MV-4-11 (cell line): ENCODE results near the gene STAT1.

ENCODE experiments used
- DNase-seq: peaks from one replicate; lab custom pipeline; 2025; lab: John Stamatoyannopoulos, UW

The STAT1 gene

GRCh38 chr2:191031256-191031655 is 17.3 kb upstream of the STAT1 start:
- DNase-seq, result no peak

- peak; percentile 49 for DNase-seq
Observed at GRCh38 chr2:191030521-191031154, 16.7 kb upstream of the STAT1 start.

GRCh38 chr2:191029280-191029950 is 15.4 kb upstream of the STAT1 start:
- DNase-seq, result no peak

- DNase-seq, result no peak
Observed at GRCh38 chr2:191026377-191026776, 12.4 kb upstream of the STAT1 start.

GRCh38 chr2:191025135-191025534 is 11.2 kb upstream of the STAT1 start:
- DNase-seq, result no peak

GRCh38 chr2:191023235-191023679 is 9.3 kb upstream of the STAT1 start:
- DNase-seq, result no peak

GRCh38 chr2:191020742-191021381 is 6.9 kb upstream of the STAT1 start:
- DNase-seq, result peak; percentile 74

- peak; percentile 95 for DNase-seq
Observed at GRCh38 chr2:191020221-191020741, 6.3 kb upstream of the STAT1 start.

GRCh38 chr2:191019376-191019775 is 5.4 kb upstream of the STAT1 start:
- DNase-seq, result no peak

GRCh38 chr2:191018643-191019119 is 4.7 kb upstream of the STAT1 start:
- no peak for DNase-seq

GRCh38 chr2:191018048-191018447 is 4.1 kb upstream of the STAT1 start:
- DNase-seq, result no peak

- no peak for DNase-seq
Observed at GRCh38 chr2:191015831-191016230, 1.9 kb upstream of the STAT1 start.

GRCh38 chr2:191015239-191015638 is 1.3 kb upstream of the STAT1 start:
- no peak for DNase-seq

GRCh38 chr2:191014653-191015020 is 666 bp upstream of the STAT1 start:
- DNase-seq, result no peak

- DNase-seq, result no peak
Observed at GRCh38 chr2:191013682-191013931, 364 bp downstream of the STAT1 start.

GRCh38 chr2:191012845-191013681 is 908 bp downstream of the STAT1 start:
- peak; percentile 56 for DNase-seq

GRCh38 chr2:191012346-191012745 is 1.6 kb downstream of the STAT1 start:
- no peak for DNase-seq

- no peak for DNase-seq
Observed at GRCh38 chr2:191010887-191011885, 2.8 kb downstream of the STAT1 start.

- no peak for DNase-seq
Observed at GRCh38 chr2:191009541-191010374, 4.2 kb downstream of the STAT1 start.

GRCh38 chr2:191008286-191008685 is 5.7 kb downstream of the STAT1 start:
- no peak for DNase-seq
